Ammon's horn (tissue), 1 donor: ENCODE measurements around the gene CDC42EP4.

Experiments
- DNase-seq: peaks from one replicate; pipeline ENCODE4 v3.0.0-alpha.2; 2016; ENCODE audit warnings: low spot score

Gene CDC42EP4

DNA sequence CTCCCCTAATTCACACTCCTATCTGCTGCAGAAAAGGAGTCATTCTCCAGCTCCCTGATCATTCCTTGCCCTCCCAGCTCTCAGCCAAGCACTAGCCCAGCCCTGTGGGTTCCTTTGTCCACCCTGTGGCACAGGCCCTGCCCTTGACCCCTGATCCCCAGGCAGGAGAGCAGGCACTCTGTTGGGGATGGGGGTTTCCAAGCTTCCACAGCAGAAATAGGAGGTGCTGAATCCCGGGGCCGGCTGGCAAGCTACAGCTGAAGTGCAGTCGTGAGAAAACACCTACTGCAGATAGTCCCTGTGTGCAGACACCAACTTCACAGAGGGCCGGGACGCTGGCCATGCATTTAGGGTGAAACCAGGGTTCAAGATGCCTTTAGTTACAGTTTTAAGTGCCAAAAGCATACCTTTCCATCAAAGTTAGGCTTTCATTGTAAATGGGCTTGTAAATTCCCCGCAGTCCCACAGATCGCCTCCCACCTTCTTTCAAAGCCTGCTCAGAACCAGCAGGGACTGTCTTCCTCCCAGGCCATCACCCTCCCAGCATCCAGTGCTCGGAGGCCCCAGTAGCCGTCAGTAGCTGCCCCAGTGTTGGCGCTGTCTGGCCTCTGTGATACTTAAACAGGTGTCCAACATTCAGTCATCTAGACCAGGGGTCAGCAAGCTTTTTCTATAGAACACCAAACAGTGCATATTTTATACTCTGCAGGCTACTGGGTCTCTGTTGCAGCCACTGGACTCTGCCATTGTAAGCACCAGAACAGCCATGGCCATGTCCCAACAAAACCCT is 60.8 kb downstream of the CDC42EP4 start:
- DNase-seq: no peak

DNA sequence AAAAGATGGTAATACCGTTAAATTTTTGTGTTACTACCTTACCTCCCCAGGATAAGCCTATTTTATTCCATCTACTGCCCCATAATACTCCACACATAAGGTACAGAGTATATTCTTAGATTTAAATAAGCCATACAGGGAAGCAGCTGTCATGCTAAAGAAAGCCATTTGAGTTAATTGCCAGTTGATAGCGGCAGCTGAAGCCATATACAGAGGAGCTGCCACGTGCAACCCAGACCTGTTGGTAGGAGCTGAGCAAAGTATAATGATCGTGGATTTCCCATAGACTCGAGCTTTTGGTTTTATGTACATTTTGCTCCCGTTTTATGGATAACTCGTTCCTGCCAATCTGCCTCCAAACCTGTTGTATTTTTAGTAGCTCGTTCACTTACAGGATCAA is 62.1 kb downstream of the CDC42EP4 start:
- no peak for DNase-seq

DNA sequence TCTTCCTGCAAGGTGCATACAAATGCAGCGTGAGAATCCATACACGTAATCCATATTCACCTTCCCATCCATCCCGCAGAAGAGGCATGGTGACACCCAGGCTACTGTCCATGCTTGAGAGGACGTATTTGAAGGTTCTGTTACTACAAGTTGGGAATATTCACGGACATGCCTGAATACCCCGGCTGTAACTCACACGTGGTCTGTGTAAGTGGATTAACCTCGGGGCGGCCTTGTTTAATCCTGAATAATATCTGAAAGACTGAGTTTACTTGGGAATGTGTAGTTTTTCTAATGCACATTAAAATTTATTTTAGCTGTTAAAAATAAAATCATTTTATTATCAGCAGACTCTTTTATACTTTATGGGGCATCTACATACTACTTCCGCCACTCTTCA is 63.3 kb downstream of the CDC42EP4 start:
- no peak for DNase-seq

DNA sequence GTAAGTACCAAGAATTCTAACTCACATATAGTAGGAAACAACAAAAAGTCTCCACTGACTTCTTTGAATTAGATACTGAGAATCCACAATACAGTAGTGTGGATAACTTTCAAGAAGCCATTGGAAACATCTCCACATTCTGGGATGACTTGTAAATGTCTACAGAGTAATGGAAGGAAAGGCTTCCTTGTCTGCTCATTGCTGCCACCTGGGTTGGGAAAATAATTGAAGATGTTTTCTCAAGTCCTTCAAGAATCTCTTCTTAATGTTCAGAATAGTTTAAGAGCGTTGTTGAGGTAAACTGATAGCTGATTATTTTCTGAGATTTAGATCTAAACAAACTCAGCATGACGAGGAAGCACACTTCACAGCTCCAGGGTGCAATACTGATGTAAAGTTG is 64.1 kb downstream of the CDC42EP4 start:
- DNase-seq: no peak

DNA sequence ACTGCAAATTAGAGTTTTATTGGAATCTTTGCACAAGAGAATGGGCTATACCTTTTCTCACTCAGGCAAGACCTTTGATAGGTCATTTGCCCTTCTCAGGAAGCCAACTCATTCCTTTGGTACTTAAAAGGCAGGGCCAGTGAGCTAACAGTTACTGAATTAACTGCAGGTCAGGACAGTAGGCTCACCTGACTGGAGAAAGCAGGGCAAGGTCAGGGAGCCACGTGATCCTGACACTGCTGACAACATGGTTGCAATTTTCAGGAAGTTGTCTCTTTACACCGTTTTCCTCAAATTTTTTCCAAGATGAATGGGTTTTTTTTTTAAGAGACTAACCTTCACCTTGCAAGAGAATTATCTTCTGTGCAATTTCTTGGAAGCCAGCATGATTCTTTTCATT is 71.2 kb downstream of the CDC42EP4 start:
- no peak for DNase-seq

DNA sequence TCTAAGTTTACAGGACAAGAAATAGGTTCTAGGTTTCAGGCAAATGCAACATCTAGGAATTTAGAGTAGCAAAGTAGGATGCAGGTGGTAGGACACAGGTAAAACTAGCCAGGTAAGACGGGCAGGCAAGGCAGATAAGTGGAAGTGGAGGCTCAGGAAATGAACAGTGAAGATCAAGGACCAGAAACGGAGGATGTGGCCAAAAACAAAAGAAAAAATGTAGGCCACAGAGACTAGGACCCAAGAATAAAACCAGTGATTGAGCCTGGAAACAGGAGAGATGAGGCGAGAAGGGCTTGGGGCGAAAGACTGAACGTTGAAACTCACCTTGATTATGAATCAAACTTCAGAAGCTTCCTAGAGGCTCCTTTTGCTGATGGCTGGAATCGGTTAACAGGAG is 74.1 kb downstream of the CDC42EP4 start:
- no peak for DNase-seq

DNA sequence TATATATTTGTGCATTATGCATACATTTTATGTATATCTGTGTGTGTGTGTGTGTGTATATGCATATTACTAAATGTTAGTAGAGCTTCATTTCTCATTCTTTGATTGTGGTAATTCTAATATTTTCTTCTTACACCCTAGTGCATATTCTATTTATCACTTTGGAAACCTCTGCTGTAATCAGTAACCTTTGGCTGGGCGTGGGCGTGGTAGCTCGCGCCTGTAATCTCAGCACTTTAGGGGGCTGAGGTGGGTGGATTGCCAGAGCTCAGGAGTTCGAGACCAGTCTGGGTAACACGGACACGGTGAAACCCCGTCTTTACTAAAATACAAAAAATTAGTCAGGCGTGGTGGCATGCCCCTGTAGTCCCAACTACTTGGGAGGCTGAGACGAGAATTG is 77.1 kb downstream of the CDC42EP4 start:
- DNase-seq: no peak
